ENCODE results near the gene PLEKHB2.
"Not testable (repeated sequence)": the region's sequence is repeated elsewhere in the genome, so short reads cannot be mapped to it uniquely, and the experiment has no call there.

Gene PLEKHB2

DNA sequence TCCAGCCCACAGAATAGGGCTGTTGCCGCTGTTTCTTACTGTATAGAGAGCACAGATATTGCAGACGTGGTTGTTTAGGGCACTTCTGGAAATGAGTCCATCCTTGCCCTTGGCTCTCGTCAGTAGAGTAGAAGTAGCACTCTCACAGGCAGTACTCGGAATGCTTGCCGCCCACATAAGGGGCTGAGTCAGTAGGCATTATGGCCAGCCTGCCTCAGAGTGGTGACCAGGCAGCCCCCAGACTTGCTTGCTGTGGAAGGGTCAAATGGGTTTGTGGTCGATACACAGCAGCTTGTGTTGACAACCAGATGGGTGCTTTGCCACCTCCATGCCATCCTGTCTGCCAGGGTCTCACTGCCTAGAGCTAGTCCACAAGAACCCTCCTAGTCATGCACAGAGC, 38.7 kb downstream of the PLEKHB2 start:
- no peak for DNase-seq (ENCODE audit: low spot score)

GRCh38 chr2:131145040-131145439, 39.9 kb downstream of the PLEKHB2 start:
- no peak for DNase-seq (ENCODE audit: low spot score)

DNA sequence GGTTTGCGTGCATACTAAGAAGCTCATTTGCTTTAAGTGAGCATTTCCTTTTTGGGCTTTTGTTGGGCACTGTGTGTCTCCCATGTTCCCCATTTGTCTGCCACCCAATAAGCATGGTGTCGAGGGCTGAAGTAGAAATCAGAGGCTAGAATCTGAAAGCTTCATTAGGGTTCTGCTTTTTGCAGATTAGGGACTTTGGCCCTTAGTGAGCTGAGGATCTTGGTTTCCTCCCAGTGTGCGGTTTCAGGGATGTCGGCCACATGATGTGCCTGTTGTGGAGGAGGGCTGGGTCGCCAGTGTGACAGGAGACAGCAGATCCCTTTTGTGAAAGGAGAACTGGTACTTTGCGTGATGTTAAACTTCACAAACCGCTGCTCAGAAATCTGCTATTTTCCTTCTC, 41.1 kb downstream of the PLEKHB2 start:
- no peak for DNase-seq (ENCODE audit: low spot score)

DNA sequence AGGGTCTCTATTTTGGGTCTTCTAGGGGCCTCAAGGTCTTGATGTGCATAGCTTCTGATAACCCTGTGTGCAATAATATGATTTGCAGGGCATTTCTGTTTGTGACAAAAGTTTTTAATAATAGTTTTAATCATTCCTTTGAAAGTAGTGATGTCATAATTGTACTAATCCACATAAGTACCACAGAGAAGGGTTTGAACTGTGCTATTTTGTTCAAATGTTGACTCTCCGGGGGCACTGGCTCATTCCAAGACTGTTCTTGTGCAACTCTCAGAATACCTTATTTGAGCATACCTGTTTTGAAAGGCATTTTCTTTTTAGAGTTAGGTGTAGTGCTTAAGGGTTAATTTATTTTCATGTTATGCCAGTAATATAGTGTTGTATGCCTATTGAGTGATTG, 41.6 kb downstream of the PLEKHB2 start:
- no peak for DNase-seq (ENCODE audit: low spot score)

DNA sequence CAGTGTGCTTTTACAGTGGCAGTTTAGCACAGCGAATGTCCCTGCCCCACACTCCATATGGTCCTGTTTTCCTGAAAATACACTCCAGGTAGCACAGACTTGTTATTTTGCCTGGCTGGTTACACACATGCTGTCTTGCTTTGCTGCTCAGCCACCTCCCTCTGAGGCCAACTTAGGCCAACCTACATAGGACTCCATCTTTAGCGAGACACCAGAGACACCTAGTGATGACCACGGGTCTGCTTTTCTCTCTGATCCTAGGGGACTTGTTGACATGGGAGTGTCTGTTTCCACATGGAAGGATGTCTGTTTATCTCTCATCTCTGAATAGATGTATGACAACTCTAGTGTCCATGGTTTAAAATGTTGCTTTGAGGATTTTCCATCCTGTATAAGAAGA, 43.3 kb downstream of the PLEKHB2 start:
- peak; percentile 51 for DNase-seq (ENCODE audit: low spot score)

DNA sequence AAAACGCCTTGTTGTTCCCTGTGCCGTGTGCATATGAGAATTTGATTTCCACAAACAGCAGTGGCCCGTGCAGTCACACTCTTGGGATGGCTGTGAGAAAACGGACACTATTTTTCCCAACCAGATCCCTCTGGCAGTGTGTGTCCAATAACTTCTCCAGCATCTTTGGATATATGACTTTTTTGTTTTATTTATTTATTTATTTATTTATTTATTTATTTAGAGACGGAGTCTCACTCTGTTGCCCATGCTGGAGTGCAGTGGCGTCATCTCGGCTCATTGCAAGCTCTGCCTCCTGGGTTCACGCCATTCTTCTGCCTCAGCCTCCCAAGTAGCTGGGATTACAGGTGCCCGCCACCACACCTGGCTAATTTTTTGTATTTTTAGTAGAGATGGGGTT, 45.0 kb downstream of the PLEKHB2 start:
- not testable (repeated sequence) for DNase-seq (ENCODE audit: low spot score)

DNA sequence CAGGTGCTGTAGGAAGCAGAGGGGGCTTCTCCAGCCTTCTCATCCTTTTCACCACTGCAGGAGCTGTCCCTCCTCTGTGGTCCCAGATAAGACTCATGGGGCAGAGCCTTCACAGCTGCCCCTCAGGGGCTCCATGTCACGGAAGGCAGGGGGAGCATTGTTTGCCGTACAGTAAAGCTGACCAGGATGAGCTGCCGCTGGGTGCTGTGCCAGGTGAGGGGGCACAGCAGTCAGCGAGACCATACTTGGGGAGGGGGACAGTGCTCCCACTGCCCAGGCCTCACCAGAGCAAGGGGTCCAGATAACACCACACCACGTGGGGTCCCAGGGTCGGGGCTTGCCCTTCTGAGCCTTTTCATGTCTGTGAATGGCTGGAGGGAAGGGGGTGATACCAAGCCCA, 46.3 kb downstream of the PLEKHB2 start:
- DNase-seq (ENCODE audit: low spot score), result no peak

- DNase-seq (ENCODE audit: low spot score), result no peak
Observed at GRCh38 chr2:131152074-131152473, 46.9 kb downstream of the PLEKHB2 start.

GRCh38 chr2:131153529-131153928, 48.4 kb downstream of the PLEKHB2 start:
- no peak for DNase-seq (ENCODE audit: low spot score)

DNA sequence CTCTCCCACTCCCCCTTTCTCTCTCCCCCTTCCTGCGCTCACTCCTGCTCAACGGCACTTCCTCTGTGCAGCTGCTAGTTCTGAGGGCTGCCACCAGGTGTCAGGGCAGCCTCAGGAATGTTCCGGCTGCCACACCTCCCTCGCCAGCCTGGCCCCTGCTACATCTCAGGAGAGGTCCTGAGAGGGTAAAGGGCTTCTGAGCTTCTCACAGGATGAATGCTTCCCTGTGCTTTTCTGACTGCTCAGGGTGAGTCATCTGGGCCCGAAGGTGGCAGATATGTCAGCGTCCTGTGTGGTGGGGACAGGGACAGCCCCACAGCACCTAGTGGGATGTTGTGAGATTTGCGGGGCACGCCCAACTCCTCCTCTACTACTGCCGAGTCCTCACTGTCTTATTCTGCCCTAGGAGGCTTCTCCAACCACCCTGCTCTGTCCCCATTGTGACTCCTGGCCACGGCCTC, 49.0 kb downstream of the PLEKHB2 start:
- peak; percentile 71 for DNase-seq (ENCODE audit: low spot score)

GRCh38 chr2:131154647-131155046, 49.5 kb downstream of the PLEKHB2 start:
- DNase-seq (ENCODE audit: low spot score), result no peak

GRCh38 chr2:131155208-131155855, 50.2 kb downstream of the PLEKHB2 start:
- no peak for DNase-seq (ENCODE audit: low spot score)

DNA sequence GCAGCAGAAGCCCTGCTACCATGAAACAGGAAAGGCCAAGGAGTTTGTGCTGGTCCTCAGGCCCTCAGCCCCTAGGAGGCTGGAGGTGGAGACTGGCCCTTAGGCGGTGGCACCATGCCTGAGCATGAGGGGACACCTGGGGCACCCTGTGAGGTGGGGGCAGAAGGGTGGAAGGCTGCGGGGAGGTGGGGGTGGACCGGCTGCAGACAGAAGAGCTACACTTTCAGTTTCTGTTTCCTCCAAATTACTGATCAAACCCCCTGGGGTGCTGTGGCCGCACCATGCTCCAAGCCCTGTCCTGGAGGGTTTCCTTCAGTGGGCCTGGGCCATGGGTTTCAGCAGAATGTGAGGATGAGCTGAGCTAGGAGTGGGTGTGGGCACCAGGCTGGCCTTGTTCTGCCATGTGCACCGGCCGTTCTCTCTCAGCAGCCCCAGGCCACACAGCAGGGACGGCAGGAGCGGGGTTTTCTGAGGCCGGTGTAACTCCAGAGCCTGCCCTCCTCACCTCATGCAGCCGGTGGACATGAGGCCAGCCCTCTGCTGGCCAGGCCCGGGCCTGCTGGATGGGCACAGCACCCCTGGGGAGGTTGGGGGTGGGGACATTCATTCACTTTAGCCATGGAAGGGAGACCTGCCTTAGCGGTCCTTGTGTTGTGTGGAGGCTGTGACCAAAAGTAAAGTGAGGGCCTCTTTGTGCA, 51.5 kb downstream of the PLEKHB2 start:
- no peak for DNase-seq (ENCODE audit: low spot score)

DNA sequence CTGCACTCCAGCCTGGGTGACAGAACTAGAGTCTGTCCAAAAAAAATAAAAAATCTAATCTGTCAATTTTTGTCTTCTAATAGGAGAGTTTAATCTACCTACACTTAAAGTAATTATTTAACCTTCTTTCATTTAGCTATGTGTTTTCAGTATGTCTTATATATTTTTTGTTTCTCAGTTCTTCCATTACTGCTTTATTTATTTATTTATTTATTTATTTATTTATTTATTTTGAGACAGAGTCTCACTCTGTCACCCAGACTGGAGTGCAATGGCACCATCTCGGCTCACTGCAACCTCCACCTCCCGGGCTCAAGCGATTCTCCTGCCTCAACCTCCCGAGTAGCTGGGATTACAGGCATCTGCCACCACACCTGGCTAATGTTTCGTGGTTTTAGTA, 60.4 kb downstream of the PLEKHB2 start:
- not testable (repeated sequence) for DNase-seq (ENCODE audit: low spot score)

DNA sequence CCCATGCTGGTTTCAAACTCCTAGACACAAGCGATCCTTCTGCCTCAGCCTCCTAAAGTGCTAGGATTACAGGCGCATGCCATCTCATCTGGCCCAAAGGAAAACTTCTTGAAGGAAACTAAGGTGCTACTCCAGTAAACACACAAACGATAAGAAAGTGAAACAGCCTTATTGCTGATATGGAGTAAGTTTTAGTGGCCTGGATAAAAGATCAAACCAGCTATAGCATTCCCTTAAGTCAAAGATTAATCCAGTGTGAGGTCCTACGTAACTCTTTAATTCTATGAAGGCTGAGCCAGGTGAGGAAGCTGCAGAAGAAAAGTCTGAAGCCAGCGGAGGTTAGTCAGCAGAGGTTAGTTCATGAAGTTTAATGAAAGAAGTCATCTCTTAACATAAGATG, 63.4 kb downstream of the PLEKHB2 start:
- DNase-seq (ENCODE audit: low spot score), result no peak

DNA sequence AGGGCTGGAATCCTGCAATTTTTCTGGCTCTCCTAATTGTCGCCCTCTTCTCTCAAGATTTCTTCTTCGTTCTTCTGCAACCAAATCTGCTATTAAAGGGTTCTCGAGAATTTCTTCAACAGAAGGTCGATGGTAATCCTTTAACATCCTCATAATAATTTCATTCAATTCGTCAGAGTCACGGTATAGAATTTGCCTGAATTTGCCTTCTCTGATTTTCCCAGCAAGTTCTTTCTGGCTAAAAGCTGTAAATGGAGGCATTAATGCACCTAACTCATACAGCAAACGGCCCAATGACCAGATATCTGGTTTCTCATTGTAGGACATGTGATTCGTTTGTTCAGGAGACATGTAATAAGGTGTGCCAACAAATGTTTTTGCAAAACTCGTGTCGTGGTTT, 72.9 kb downstream of the PLEKHB2 start:
- DNase-seq (ENCODE audit: low spot score), result not testable (repeated sequence)

- not testable (repeated sequence) for DNase-seq (ENCODE audit: low spot score)
Observed at GRCh38 chr2:131178721-131179418, 73.7 kb downstream of the PLEKHB2 start.

- DNase-seq (ENCODE audit: low spot score), result not testable (repeated sequence)
Observed at GRCh38 chr2:131181451-131181850, 76.3 kb downstream of the PLEKHB2 start.

DNA sequence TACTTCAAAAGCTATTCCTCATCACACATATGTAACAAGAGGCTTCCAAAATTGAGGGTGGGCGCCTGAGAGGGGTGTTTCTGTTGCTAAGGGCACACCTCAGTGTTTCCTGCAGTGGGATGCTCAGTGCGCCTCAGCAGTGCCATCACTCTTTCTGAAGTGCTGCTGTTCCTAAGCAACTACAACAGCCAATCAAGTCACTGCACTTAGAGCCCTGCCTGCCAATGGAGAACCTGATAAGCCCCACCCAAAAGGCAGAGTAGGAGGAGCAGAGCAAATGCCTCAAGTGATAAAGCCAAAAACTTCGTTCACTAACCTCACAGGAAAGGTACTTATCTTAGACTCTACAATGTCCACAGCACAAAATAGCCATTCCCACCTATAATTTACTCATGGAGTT, 88.3 kb downstream of the PLEKHB2 start:
- DNase-seq (ENCODE audit: low spot score), result not testable (repeated sequence)

DNA sequence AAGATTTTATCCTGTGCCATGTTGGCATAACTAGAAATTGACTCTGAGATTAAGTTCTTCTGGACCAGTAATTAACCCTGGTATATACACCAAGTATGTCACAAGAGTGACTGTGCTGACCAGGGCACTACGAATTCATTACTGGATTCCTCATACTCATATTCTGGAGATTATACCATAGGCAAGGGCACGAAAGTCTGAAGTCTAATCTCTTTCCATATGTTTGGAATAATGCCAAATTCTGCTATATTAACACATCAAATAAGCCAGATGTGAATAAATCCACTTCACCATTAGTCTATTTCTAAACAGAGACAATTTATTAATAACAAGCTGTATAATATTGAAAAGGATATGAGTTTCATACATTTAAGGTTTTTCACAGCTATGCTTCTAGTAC, 91.0 kb downstream of the PLEKHB2 start:
- DNase-seq (ENCODE audit: low spot score), result not testable (repeated sequence)
